SK-MEL-5 (cell line): ENCODE data around the gene PPP1R26. TPM values are rescaled to one million over a fixed set of nuclear protein-coding genes. Genes with fewer than 3 reads are reported as not detected.
"Not testable (repeated sequence)": the region's sequence is repeated elsewhere in the genome, so short reads cannot be mapped to it uniquely, and the experiment has no call there.

ENCODE experiments used
- DNase-seq: peaks from one replicate; pipeline ENCODE4 v3.0.0-alpha.2; 2016; ENCODE audit warnings: low read depth, low spot score
- in situ Hi-C: cut with HindIII; loops from 2 replicates; pipeline ENCODE4 v1.10.0; 2016; ENCODE audit warnings: low sequenced_read_pairs, high pct_unique_total_duplicates, low pct_unique_long_range_greater_than_20kb
- polyA plus RNA-seq, 2 experiments: library from polyadenylated mRNA; depleted of rRNA; stranded (reverse); fragments of >200 nt; gene quantifications; 2 replicates each; pipeline ENCODE4 v1.2.3, GENCODE V29; 2015
- total RNA-seq: library from RNA; depleted of rRNA; stranded (reverse); fragments of >200 nt; shearing (Covaris generic); gene quantifications from 2 replicates; pipeline ENCODE4 v1.2.3, GENCODE V29; 2014; rRNA removed

PPP1R26 gene
- total RNA-seq: 22.5 and 24.4 TPM in 2 replicates
- 18.1 and 28.3 TPM in 2 replicates for polyA plus RNA-seq (2015; cell fraction: cytosol; rRNA removed)
- polyA plus RNA-seq (2015; cell fraction: nucleus; rRNA removed): 35.4 and 37.2 TPM in 2 replicates

DNA sequence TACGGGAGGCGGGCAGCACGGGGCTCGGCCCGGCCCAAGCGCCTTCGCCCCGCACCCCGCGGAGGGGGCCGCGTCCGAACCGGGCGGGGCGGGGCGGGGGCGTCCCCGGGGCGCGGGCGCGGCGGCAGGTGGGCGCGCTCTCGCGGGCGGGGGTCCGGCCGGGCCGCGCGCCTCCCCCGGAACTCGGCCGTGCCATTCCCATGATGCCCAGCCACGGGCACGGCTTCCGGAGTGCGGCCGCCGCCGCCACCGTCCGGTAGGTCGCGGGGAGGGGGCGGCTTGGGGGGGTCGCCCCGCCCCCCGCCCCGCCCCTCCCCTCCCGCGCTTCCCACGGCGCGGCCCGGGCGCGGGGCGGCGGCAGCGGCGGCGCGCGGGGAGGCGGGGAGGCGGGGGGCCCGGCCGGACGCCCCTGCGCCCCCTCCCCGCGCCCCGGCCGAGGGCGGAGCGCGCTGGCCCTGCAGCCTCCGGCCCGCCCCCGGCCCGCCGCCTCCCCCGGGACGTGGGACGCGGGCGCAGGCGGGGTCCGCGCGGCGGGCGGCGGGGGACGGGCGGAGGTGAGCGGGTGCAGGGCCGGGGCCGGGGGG, at the start of gene PPP1R26:
PPP1R26 (plus strand) TSS at position 314 of the 584 bp plus-strand sequence. CDS start 4,729 bp downstream, outside the sequence.
- in situ Hi-C loops: no loop called here
- peak; percentile 52 for DNase-seq

DNA sequence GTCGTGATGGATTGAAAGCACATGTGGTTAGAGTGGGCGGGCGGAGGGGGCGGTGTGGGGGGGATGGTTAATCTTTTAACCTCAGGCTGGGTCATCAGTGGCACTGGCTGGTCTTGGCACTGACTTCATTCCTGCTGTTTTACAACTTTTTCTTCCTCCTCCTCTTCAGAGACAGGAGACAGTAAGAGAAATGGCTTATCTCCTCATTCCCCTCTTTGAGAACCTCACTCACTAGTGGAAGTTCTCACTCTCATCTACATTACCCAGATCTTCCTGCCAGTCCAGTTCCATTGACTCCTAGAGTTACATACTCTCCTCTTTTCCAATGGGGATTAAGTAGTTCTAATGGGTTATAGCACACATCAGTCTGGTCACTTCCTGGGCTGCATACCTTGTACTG, 42.3 kb upstream of the PPP1R26 start:
- in situ Hi-C loops: no loop called here
- no peak for DNase-seq

DNA sequence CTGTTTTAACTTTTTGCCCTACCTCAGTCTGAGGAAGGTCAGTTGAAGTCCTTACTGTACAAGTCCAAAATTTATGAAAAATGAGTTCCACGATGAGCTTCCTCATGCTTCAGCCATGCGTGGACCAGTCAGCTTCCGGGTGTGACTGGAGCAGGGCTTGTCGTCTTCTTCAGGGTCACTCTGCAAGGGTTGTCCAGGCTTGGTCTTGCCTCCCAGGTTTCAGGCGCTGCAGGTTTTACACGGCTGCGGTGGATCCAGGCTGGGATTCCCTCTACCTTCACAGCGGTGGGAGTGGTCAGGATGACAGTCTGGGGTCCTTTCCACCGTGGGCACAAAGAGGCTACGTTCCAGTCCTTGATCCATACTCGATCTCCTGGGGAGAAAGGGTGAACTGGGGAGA, 41.9 kb upstream of the PPP1R26 start:
- in situ Hi-C loops, DNase-seq: not testable (repeated sequence)

DNA sequence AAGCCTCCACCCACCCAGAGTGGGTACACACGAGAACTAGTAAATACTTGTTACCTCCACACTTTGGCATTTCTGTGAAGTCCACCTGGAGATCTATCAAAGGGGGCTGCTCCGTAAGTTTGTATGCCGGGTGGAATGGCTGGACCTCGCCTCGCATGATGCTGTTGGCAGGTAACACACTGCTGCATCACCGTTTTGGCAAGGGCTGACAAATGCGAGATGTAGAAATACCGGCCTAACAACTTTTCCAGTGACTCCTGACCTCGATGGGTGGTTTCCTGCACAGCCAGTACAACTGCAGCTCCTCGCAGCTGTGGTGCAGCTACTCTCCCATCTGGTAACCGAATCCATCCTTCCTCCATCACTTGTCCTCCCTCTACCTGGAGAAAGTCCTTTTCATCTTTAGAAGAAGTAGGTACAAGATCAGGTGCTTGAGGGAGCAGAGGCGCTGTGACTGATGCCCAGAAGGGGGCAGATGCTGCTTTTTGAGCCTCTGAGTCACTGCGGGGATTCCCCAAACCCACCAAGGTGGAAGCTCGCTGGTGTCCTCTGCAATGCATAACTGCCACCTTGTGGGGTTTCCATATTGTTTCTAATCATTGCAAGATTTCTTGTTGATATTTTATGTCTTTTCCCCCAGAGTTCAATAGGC, 40.9 kb upstream of the PPP1R26 start:
- DNase-seq, in situ Hi-C loops: not testable (repeated sequence)

DNA sequence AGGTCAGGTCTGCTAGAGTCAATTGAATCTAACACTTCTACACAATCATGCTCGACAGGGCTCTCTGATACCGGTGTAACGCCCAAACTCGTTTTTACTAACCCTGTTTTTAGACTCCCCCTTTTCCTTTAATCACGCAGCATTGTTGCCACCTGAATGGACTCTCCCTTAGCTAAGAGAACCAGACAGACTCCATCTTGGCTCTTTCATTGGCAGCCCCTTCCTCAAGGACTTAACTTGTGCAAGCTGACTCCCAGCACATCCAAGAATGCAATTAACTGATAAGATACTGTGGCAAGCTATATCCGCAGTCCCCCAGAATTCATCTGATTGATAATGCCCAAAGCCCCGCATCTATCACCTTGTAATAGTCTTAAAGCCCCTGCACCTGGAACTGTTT, 40.1 kb upstream of the PPP1R26 start:
- in situ Hi-C loops, DNase-seq: not testable (repeated sequence)

DNA sequence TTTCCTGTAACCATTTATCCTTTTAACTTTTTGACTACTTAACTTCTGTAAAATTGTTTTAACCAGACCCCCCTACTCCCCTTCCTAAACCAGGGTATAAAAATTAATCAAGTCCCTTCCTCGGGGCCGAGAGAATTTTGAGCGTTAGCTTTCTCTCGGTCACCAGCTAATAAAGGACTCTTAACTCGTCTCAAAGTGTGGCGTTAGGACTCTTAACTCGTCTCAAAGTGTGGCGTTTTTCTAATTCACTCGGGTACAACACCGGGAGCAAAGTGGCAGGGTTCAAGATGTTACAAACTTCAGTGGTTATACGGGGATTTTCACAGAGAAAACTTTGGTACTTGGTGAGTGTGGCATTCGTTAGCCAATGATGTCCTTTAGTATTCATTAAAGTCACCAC, 39.7 kb upstream of the PPP1R26 start:
- DNase-seq: no peak
- in situ Hi-C loops: no loop called here

DNA sequence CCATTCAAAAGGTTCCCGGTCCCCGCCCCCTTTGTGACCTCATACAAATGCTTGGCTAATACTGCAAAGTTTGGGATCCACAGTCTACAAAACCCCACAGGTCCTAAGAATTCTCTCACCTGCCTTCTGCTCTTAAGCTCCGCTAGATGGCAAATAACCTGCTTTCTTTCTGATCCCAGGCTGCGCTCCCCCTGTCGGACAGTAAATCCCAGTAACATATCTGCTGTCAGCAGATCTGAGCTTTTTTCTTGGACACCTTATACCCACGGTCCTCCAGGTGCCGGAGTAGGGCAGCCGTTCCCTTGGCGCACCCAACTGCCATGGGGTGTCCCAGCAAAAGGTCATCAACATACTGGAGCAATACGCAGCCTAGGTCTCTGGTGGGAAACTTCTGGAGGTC, 39.0 kb upstream of the PPP1R26 start:
- peak; percentile 56 for DNase-seq
- in situ Hi-C loops: no loop called here

- DNase-seq, in situ Hi-C loops: not testable (repeated sequence)
These were observed 38.2 kb upstream of the PPP1R26 start for GRCh38 chr9:135441105-135442071.

DNA sequence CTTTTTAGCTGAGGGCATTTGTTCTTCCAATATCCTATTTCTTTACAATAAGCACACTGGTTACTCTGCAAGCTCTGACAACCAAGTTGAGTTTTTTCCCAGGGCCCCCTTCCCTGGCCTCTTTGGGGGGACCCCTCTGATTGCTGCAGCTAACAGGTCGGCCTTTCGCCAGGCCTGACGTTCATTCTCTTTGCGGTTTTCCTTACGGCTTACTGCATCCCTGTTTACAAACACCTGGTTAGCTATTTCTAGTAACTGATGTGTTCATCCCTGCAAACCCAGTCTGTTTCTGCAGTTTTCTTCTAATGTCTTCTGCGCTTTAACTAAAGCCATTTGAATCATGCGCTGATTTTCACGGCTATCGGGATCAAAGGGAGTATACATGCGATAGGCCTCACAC, 37.5 kb upstream of the PPP1R26 start:
- DNase-seq: no peak
- in situ Hi-C loops: no loop called here

GRCh38 chr9:135443797-135444425, 35.7 kb upstream of the PPP1R26 start:
- in situ Hi-C loops: no loop called here

DNA sequence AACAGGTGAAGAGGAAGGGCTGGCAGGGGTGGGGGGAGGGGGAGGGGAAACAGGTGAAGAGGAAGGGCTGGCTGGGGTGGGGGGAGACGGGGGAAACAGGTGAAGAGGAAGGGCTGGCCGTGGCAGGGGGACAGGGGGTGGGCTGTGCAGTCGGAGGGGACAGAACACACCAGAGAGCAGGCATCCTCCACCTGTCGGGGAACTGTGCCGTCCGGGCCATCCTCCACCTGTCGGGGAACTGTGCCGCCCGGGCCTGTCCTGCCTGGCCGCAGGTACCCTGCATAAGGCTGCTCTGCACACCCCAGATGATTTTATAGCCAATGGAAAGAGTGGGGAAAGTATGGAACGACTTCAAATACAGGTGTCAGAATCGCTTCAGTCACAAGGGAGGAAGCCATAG, 32.5 kb upstream of the PPP1R26 start:
- in situ Hi-C loops: no loop called here
- no peak for DNase-seq

More at GRCh38 chr9:135443797-135444425, 35.7 kb upstream of the PPP1R26 start:
- no peak for DNase-seq

DNA sequence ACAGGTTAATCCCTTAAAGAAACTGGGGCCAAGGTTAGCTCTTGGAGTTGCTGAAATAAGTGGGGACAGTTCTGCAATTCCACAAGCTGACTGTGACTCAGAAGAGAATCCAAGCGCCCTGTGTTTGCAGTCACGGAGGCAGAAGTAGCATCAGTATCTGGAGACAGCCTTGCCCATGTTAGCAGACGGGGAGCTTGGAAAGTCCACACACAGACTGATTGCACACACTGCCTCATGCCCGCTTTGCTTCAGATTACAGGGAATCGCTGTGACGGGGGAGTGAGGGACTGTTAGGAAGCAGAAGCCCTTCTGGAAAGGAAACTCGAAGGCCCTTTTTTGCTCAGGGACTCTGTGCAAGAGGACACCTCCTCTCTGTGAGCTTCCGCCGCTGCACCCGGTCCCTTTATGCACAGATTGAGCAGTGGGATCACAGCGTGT, 30.9 kb upstream of the PPP1R26 start:
- in situ Hi-C loops: no loop called here
- DNase-seq: no peak

GRCh38 chr9:135449532-135449931, 30.1 kb upstream of the PPP1R26 start:
- DNase-seq, in situ Hi-C loops: not testable (repeated sequence)

GRCh38 chr9:135450956-135451355, 28.6 kb upstream of the PPP1R26 start:
- in situ Hi-C loops: no loop called here
- DNase-seq: no peak

- DNase-seq, in situ Hi-C loops: not testable (repeated sequence)
These were observed 27.7 kb upstream of the PPP1R26 start for GRCh38 chr9:135451909-135452308.

DNA sequence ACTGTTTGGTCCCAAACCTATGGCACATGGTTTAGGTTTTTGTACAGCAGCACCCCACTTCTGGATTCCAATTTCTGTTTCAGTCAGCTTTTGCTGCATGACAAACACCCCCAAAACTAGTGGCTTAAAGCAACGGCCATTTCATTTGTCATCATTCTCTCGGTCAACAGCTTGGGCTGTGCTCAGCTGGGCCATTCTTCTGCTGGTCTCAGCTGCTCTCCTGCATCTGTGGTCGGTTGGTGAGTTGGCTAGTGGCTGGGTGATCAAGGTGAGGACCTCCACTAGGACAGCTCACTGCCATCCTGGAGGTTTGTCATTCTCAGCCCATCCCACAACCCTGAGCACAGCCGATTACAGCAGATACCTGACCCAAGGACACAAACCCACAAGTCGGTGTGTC, 24.8 kb upstream of the PPP1R26 start:
- no peak for DNase-seq
- in situ Hi-C loops: no loop called here

DNA sequence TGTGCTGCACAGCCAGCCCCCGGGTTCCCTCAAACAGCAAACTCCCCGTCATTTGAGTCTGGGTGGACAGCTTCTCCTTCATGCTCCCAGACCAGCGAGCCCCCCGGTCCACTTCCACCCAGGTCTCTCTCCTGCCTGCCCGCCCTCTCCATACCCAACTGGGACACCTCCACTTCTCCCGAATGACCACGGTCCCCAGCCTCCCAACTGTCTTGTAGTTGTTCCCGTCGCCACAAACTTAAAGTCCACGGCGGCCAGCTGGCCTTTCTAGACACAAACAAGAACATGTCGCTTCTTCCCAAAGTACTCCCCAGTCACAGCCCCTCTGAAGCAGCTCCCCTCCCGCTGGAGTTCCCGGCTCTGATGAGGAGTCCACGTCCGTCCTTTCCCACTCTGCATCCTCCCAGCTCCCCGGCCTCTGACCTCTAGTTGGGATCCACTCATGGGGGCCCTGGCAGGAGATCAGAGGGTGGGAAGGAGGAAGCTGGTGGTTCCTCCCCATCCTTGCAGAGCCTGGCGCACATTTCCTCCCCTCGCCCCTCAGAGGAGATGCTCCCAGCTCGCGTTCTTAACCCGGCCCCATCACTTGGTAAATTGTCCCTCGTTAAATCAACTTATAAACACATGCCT, 24.1 kb upstream of the PPP1R26 start:
- in situ Hi-C loops: no loop called here
- no peak for DNase-seq
